ENCODE data around the gene PTPRK.

Gene PTPRK

DNA sequence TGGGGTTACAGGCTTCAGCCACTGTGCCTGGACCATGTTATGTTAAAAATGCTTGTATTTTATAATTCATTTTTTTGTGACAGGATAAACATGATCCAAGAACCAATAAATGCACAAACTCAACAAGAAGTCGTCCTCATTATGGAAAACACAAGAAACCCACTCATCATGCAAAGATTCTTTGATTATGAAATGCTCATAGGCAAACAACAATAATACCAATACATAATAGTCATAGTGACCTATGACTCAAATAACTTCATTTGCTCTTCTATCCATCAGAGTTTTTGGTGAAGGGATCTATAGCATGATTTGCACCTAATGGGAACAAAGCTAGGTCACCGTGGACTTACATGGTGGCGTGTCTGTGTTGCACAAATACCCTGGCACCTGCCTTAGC is 402.5 kb downstream of the PTPRK start:
- DNase-seq: no peak

DNA sequence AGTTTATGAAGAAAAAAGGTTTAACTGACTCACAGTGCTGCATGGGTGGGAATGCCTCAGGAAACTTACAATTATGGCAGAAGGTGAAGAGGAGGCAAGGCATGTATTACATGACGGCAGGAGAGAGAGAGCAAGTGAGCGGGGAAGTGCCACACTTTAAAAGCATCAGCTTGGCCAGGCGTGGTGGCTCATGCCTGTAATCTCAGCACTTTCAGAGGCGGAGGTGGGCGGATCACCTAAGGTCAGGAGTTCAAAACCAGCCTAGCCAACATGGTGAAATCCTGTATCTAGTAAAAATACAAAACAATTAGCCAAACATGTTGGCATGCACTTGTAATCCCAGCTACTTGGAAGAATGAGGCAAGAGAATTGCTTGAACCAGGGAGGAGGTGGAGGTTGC is 406.2 kb downstream of the PTPRK start:
- DNase-seq: no peak

DNA sequence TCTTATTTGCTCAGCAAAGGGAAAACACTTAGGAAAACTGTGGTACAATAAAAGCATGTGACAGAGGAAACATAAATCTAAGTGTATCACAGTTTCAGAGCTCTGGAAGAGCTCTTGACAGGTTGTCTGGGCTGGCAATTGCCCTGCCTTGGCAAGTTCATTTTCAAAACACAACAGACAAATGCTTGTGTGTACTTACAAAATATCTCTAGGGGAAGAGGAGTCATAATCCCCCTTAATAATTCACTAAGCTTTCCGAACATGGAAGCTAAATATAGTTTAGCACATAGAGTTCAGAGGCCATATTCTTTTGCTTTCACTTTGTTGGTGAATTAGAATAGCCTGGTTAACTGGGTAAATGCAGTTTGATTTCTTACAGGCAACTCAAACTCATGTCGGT is 407.9 kb downstream of the PTPRK start:
- DNase-seq: no peak

DNA sequence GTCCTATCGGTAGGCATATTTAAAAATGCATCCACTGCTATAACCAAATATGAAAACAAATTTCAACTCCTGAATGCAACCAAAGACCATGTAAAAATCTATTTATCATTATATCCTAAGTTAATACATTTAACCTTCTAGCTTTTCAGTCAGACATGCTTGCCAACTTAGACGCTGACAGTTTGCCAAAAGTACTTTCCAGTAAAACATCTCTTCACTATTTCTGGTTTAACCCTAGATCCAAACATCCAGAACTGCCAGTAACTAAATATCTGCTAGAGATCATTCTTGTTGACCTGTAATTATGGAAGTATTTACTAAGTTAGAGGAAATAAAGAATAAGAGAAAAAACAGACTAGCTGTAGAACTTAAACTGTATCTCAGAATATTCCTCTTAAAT is 409.3 kb downstream of the PTPRK start:
- no peak for DNase-seq

DNA sequence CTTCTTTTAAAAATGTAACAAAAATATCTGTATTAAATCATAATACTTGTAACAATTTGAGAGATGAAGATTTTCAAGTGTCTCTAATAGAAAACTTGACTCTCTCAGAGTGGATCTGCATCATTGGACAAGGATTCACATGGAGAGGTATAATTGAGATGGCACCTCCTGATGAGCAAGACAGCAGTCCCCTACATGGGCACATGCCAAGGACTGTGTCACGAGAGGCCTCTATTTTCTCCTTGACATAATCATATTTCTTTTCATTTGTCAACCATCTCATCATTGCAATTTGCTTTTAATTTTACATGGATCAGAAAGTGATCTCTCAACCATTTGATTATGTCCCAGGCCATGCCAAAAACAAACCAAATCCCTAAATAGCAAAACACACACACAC is 412.7 kb downstream of the PTPRK start:
- no peak for DNase-seq

DNA sequence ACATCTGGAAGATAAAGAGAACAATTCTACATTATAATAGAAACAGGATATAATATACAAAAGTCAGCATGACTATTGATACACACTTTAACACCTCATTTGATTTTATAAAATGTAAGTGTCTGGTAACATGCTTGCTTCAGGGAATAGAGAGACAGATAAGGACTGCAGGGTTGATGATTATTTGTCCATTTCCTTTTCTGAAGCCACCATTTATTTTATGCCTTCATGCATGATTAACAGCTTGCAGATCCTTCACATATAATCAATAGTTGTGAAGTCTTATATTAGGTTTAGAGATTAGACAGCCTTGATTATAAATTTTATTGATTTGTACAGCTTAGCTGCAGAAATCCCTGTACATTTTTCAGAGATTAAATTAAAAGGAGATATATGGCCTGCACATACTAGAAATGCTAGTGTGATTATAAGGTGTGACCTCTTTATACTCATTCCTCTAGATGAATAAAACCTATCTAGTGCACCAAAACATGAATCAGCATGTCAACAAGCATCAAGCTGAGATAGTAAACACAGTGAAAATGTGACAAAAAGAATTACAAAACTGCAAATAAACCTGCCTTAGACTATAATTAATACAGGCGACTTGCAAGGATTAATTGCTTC is 420.7 kb downstream of the PTPRK start:
- DNase-seq: no peak

DNA sequence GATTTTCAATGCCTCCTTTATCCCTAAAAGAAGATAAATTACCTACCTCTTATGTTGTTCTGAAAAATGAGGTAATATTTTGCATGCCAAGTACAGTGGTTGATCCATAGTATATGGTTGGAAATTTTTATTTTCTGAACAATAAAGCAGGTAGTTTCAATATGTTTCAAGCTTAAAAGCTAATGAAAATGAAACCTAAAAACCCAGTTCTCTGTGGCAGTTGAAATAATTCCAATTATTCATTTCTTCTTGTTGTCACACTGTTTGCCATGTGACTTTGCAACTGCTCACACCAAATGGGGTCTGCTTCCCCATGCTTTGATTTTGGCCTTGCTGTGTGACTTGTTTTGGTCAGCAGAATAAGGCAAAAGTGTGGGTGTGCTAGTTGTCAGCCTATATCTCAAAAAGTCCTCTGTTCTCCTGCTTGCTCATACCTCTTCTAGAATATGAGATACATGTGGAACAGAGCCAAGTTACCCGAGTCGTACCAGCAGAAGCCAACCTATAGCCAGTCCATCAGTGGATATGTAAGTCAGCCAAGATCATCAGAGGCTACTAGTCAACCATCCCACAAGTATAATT is 422.3 kb downstream of the PTPRK start:
- no peak for DNase-seq

DNA sequence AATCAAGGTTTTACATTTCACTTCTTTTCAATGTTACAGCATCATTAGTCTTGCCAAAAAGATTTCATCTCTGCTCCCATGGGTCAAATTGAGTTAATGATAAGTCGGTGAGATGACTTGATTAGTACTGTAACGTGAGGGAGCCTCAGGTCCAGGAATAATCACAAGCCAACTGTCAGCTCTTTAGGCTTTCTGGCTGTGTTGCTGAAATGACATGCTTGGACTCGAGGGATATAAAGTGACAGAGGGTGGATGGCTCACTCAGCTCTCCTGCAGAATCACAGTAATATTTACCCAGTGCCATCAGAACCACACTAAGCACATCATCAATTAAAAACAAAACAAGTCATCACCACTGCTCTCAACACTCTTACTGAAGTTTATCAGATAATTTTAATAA is 423.4 kb downstream of the PTPRK start:
- no peak for DNase-seq

DNA sequence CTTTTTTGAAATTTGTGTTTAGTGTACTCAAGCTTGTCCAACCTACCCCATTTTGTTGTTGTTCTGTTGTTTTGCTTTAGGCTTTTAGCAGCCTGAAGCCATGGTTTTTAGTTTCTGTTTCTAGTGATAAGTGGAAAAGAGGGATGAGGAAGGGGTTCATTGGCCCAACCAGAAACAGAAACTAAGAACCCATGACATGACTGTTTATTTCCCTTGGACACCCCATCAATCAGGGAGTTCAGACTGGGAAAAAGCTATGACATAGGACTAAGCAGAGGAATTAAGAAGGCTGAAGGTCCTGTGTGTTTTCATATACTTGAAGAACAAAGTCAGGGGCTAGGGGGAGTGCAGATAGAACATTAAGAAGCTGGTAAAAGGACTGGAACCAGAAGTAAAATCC is 425.0 kb downstream of the PTPRK start:
- DNase-seq: no peak

DNA sequence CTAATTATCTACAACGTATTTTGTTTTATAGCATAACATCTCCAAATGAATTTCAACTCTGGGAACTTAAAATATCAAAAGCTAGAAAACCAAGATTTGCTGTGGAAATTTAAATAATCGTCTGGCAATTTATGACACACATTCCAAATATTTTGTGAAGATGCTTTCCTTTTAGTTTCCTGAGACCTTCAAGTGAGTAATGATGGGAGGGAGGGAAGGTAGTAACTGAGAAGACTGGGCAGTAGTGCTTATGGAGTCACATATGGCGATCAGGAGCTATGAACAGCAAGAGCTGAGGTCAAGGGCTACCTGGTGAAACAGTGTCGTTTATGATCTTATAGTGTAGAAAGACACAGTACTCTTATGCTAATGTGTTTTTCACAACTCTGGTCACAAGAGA is 441.4 kb downstream of the PTPRK start:
- no peak for DNase-seq

DNA sequence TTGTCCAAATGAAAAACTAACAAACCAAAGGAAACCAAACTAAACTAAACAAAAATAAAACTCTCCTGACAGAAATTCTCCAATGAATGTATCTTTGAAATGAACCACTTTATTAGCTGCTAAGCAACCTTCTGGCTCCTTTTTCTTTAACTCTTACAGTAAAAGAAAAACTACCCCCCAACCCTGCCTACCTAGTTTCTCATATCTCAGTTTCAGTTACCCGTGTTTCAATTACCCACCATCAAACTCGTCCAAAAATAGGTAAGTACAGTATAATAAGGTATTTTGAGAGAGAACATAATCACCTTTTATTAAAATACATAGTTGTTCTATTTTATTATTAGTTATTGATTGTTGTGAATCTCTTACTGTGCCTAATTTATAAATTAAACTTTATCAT is 442.1 kb downstream of the PTPRK start:
- DNase-seq: no peak

DNA sequence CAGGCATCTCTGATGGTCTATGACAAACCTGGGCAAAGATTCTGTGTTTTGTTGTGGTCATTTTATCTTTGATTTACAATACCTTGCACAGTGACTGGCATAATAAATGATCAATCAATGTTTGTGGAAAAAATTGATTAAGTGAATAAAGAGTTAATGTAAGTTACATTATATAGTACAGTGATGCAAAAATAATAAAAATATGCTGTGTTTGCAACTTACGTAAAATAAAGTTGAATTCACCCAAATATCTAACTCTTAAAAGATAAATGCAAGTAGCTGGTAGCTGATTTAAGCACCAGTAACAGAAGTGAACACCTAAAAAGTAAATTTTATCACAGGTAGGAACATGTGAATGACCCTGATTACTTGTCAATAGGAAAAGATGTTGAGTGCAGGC is 443.6 kb downstream of the PTPRK start:
- no peak for DNase-seq

DNA sequence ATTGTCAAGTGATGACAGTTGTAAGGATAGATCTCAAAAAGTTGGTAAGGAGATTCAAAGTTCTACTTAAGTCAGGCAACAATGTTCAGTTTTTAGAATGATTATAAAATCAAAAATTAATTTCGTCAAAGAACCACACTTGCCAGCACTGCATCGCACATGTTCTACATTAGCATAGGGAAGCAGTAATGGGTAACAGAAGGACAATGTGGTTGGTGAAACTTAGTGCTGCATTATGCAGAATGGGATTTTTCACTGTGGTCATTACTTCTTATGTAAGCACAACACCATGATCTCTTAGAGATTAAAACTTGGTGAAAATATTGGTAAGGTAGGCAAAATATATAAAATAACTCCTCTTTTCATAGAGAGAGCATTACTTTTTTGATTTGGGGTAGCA is 445.8 kb downstream of the PTPRK start:
- DNase-seq: no peak

DNA sequence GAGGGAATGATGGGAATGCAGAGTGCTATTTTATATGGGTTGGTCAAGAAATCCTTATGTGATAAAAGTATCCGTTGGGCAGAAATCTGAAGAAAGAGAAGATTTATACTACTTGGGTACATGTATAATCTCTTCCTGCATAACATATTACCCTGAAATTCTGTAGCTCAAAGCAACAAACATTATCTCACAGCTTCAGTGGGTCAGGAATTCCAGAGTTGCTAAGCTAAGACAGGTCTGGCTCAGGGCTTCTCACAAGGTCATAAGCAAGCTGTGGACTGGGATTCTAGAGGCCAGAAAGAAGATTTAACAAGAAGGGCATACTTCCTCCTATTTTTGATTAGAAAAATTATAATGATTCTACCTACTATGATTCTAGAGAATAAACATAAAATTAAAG is 447.0 kb downstream of the PTPRK start:
- no peak for DNase-seq

DNA sequence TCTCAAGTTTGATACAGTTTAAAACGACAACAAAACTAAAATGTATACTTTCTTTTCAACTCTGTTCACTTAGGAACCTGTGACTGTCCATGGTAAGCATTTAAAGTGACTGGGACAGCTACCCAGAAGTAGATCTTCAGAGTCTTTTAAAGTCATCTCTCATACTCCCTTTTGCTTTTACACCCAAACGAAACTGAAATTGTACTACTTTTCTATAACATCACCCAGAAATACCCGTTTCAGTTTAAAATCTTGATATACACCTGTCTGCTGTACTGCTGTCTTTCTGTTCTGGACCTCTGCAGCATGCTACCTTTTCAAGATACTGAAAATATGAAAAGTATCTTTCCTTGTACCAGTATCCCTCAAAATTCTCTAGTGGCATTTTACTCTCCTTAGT is 449.2 kb downstream of the PTPRK start:
- no peak for DNase-seq

DNA sequence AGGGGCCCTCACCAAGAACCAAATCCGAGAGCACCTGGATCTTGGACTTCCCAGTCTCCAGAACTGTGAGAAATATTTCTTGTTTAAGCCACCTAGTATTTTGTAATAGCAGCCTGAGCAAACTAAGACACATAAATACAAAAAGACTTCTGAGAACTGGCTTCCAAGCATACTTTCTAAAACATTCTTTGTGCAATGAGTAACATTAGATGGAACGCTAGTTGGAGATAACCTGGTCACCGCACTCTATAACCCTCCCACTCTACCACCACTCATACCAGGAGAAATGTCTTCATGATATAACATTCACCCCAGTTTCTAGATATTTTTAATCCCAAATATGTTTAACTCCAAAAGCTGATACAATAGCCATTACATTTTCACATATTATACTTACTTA is 450.0 kb downstream of the PTPRK start:
- DNase-seq: no peak

DNA sequence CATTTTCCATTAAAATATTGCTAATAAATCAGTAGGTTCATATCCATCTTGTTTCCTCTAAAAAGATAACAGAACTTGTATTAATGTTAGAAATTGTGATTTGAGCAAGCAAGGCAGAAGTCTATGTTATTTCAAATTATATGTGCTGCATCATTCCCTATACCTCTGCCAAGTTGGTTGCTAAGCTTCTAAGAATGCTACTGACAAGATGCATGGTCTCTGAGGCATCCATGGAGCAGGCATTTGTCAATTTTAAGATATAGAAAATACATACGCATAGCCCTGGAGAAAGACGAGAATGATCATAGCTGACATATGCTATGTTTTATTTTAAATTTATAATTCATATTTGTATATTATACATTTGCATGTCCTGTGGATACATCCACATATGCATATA is 451.2 kb downstream of the PTPRK start:
- DNase-seq: no peak

DNA sequence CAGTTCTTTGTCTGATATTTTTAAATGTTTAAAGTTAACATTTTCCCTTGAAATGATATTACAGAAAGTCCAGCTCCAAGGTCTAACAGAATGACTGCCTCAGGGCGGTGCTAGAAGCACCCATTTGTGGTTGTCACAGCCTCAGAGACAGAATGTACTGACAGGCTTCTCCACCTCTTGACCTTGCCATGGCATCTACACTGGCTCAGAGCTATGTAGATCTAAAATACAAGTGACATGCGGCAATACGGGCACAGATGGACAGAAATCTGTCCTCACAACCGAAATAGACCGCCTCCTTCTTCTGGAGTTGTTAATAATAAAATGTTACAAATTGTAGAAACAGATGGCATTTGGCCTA is 452.3 kb downstream of the PTPRK start:
- no peak for DNase-seq

DNA sequence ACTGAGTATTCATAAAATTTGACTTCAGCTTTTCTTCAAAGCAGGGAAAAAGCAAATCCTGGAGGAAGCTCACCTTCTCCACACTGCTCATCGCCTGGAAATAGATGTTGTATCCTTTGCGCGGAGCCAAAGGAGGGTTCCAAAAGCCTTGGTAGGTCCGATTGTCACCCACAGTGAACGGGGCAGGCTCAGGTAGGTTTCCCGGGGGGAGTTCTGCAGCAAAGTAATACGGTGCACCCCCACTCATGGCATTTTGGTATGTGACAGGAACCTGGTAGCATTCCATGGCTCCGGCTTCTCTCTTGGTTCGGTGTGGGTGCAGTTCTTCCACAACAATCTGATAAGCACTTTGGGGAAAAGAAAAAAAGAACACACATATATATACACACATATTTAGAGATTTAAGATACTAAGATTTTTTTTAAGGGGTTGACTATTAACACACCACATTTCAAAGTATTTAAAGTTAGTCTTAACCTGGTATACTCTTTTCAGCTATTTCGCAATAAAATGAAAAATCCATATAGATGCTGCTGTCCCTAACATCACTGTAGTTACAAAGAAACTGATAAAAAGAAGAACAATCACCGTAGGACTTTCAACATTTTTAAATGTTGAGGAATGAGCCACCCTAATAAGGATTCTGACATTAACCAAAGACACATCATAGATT is 452.8 kb downstream of the PTPRK start:
- DNase-seq: no peak

DNA sequence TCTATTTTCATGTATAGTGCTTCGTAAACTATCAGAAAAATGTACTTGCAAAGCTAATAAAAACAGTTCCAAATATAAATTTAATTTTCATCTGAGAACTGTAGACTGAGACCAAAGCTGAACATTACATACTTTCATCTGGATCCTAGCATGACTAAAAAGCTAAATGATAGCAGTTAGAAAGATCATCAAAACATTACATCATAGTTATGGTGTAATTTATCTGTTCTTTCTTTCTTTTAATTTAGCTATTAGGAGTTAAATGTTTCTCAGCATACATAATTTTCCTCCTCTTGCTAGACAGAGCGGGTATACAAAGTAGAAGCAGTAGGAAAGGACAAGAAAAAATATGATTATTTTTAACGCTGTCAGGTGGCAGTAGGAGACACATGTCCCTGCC is 455.3 kb downstream of the PTPRK start:
- no peak for DNase-seq

DNA sequence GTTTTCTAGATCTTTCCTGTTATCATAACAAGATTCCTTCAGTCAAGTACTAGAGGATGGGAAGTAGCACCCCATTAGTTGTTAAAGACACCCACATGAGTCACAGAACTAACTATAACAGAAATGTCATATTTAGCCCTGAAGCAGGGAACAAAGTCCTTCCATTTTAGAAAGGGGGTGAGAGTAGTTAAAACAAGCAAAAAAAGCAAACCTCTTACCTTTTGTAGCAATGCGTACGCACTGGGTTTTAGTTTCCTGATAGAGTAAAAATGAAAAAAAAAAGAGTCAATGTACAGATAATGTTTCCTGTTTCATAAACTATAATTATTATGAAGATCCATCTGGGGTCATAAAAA is 455.9 kb downstream of the PTPRK start:
- DNase-seq: no peak

DNA sequence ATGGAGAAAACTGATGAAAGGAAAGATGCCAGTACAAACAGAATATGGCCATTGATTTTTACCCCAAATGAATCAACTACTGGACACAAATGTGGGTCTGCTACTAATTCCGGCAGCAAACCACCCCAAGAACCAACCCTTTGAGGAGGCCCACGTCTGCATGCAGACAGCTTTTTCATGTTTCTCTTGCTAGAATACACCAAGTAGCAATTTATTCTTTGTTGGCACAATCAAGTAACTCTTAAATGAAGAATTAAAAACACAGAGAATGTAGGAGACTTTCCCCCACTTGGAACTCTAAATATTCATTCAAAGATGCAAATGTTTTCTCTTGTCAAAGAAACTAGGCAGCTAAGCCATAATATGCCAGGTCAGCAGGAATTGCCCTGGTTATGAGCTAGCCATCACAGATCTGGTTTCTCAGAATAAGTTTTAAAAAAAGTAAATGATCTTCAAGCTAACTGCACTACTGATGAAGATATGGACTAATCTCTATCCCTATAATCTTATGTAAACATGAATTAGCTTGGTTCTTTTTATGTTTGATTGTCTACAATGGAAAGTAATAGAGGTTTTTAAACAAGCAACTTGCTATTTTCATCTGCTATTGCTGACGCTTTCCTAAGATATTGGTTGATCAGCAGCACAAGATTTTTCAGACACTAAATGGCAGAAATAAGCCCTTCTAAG is 456.4 kb downstream of the PTPRK start:
- no peak for DNase-seq

DNA sequence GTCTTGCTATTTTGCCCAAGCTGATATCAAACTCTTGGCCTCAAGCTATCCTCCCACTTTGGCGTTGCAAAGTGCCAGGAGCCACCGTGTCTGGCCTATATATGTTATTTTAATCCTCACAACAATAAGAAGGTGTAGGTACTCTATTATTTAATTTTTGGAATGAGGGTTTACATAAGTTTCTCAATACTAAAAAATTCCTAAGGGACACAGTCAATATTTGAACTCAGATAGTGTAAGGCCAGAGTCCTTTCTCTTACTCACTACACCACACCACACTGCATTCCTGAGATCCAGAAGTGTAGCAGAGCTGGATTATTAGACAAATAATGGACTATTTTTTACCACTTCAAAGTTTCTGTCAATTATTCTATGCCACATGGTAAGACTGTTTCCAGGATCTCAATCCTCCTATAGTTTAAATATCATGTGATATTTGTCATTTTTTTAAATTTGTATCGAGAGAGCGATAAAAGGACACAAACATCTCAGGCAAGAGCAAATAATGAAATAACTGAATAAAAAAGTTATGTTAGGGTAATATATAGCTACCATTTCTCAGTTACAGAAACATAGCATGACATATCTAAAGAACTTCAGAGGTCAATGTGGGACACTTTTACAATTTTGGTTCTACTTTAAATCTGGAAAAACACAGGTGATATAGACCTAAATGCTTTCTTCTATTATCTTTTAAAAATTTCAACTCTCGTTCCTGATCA is 457.4 kb downstream of the PTPRK start:
- no peak for DNase-seq

DNA sequence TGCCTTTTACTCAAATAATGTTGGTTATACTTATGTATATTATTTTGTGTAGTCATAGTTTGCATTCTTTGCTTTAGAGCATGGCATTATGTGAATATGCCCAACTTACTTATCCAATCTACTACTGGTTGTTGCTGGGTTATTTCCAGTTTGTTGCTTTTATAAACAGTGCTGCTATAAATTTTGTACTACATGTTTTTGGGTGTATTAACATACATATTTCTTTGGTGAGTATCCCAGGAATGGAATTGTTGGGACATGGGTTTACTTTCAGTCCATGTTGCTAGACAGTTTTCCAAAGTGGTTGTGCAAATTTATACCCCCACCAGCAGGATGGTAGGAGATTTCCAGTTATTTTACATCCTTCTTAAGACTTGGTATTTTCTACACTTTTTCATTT is 462.5 kb downstream of the PTPRK start:
- DNase-seq: no peak

Data from NCI-H1048 (cell line).